K562 (cell line): ENCODE data around the gene PIGM. TPM values are rescaled to one million over a fixed set of nuclear protein-coding genes. Genes with fewer than 3 reads are reported as not detected.

Source experiments
- ATAC-seq: fragments of 200-7000 bp; cut with Tn5 transposase; 3 replicates; pipeline ENCODE4 v1.9.1; 2020; ENCODE audit warnings: moderate library complexity
- BruUV-seq: library from RNA; stranded (reverse); fragments of 400-500 nt; replicated peaks from 2 replicates; lab custom pipeline; 2021; lab: Mats Ljungman, UMichigan
- CTCF ChIA-PET: fragments of 300-600 bp; formaldehyde crosslinking; extraction: SDS; loops from one replicate; lab custom pipeline; 2021; ENCODE audit warnings: low intra/inter-chr PET ratio; lab: Yijun Ruan, JAX
- POLR2A ChIA-PET: fragments of 300-600, 350-650 bp; sonication (Branson Sonifier 250); formaldehyde crosslinking; extraction: SDS; loops from one replicate; lab custom pipeline; 2021; ENCODE audit warnings: antibody characterized with exemption, inconsistent platforms; lab: Yijun Ruan, JAX
- DNase-seq, 4 experiments: peaks; one replicate each; pipeline versions ENCODE4 v3.0.0 to v3.0.0-alpha.2; 2011 to 2018; ENCODE audit warnings: low spot score in 3 of 4, mixed read lengths in 3 of 4; ENCODE audit errors: extremely low read depth in 1 of 4
- FAIRE-seq: peaks from 2 replicates; lab custom pipeline; 2011; peaks lifted over from hg19 to GRCh38; lab: Jason Lieb, UNC
- H2AFZ ChIP-seq: 2 replicates; pipeline ENCODE4 v1.6.0; 2011; ENCODE audit warnings: low read depth, low read length, control low read depth, inconsistent platforms
- H3K27ac ChIP-seq: fragments of 200-600 bp; 3 replicates; pipeline ENCODE4 v1.8.0; 2011; ENCODE audit warnings: low read depth, mild to moderate bottlenecking, control low read depth, inconsistent platforms, low read length, moderate library complexity, mixed read lengths; ENCODE audit errors: extremely low read depth
- H3K27me3 ChIP-seq, 2 experiments: fragments of 300-600 bp in 1 of 2; 2 replicates in 1 of 2; 3 replicates in 1 of 2; pipeline versions ENCODE4 v1.6.0 to v1.8.0; 2011; ENCODE audit warnings: inconsistent platforms in 2 of 2, low read length in 2 of 2, mild to moderate bottlenecking in 1 of 2, mixed read lengths in 1 of 2, moderate library complexity in 1 of 2; ENCODE audit not compliant: control insufficient read depth in 2 of 2, insufficient read depth in 2 of 2
- H3K36me3 ChIP-seq: fragments of 300-600 bp; 3 replicates; pipeline ENCODE4 v1.8.0; 2011; ENCODE audit warnings: mild to moderate bottlenecking, low read length, inconsistent platforms; ENCODE audit not compliant: control insufficient read depth, insufficient read depth
- H3K4me1 ChIP-seq, 2 experiments: fragments of 200-600 bp in 1 of 2; replicated peaks in 1 of 2; 2 replicates in 1 of 2; 3 replicates in 1 of 2; pipeline versions ENCODE4 v1.5.1 to v1.8.0; 2011; ENCODE audit warnings: inconsistent platforms in 2 of 2, low read length in 2 of 2, mild to moderate bottlenecking in 1 of 2, mixed read lengths in 1 of 2, moderate library complexity in 1 of 2; ENCODE audit not compliant: control insufficient read depth in 2 of 2, insufficient read depth in 2 of 2
- H3K4me2 ChIP-seq: 2 replicates; pipeline ENCODE4 v1.6.1; 2011; ENCODE audit warnings: low read length, control low read depth, inconsistent platforms, mixed read lengths; ENCODE audit not compliant: insufficient read depth
- H3K4me3 ChIP-seq: fragments of 200-600 bp; sonication (generic), shearing (Covaris generic); 2 replicates; pipeline ENCODE4 v1.5.1; 2016; ENCODE audit warnings: control low read depth, inconsistent platforms
- H3K79me2 ChIP-seq: fragments of 200-600 bp; 3 replicates; pipeline ENCODE4 v1.8.0; 2011; ENCODE audit warnings: low read length, inconsistent platforms; ENCODE audit not compliant: control insufficient read depth, insufficient read depth
- H3K9ac ChIP-seq, 2 experiments: 2 replicates each; pipeline versions ENCODE4 v1.6.0 to v1.6.1; 2011; ENCODE audit warnings: low read depth in 2 of 2, low read length in 2 of 2, control low read depth in 1 of 2, inconsistent platforms in 1 of 2, mild to moderate bottlenecking in 1 of 2, mixed read lengths in 1 of 2; ENCODE audit not compliant: insufficient read depth in 1 of 2
- H3K9me1 ChIP-seq: one replicate; pipeline ENCODE4 v1.6.0; 2011; ENCODE audit warnings: inconsistent platforms, mild to moderate bottlenecking, low read length, moderate library complexity; ENCODE audit not compliant: control insufficient read depth, insufficient read depth
- H3K9me3 ChIP-seq: replicated peaks from 2 replicates; pipeline ENCODE4 v1.5.1; 2011; ENCODE audit warnings: low read depth, low read length, inconsistent platforms; ENCODE audit not compliant: control insufficient read depth, insufficient read depth
- H4K20me1 ChIP-seq: replicated peaks from 2 replicates; pipeline ENCODE4 v1.6.1; 2011; ENCODE audit warnings: low read length, inconsistent platforms, mixed read lengths; ENCODE audit not compliant: control insufficient read depth, insufficient read depth
- EGR1 ChIP-seq: fragments of 450-650 bp; conservative IDR thresholded peaks from 2 replicates; pipeline ENCODE4 v1.6.1; 2017; ENCODE audit warnings: mild to moderate bottlenecking
- GMEB1 ChIP-seq: fragments of 250-450 bp; sonication (Bioruptor Pico); IDR thresholded peaks from 2 replicates; pipeline ENCODE4 v1.4.0; 2020; ENCODE audit warnings: mild to moderate bottlenecking
- POLR2AphosphoS5 ChIP-seq: IDR thresholded peaks from 2 replicates; pipeline ENCODE4 v1.6.1; 2011; ENCODE audit warnings: mild to moderate bottlenecking, low read depth, low read length, moderate library complexity; ENCODE audit not compliant: control insufficient read depth, insufficient read depth
- PRDM10 ChIP-seq: fragments of 450-650 bp; IDR thresholded peaks from 2 replicates; pipeline ENCODE4 v1.6.1; 2018; ENCODE audit not compliant: partially characterized antibody
- RREB1 ChIP-seq: fragments of 250-450 bp; sonication (Bioruptor Pico); IDR thresholded peaks from 2 replicates; pipeline ENCODE4 v1.4.0; 2020
- STAT5A ChIP-seq: IDR thresholded peaks from 2 replicates; pipeline ENCODE4 v1.6.1; 2012; ENCODE audit warnings: low read length, inconsistent platforms, borderline replicate concordance
- ZFPM2 ChIP-seq: fragments of 250-450 bp; sonication (Bioruptor Pico); IDR thresholded peaks from 2 replicates; pipeline ENCODE4 v1.5.1; 2022; ENCODE audit warnings: mild to moderate bottlenecking
- WGBS: fragments of 100-300 bp; shearing (Covaris generic); methylation state at CpG from one replicate; pipeline ENCODE4 v1.1.6; 2016; ENCODE audit warnings: low coverage, mixed read lengths; ENCODE audit not compliant: insufficient coverage; ENCODE audit errors: missing lambda C conversion rate; 5-methylcytosine and 5-hydroxymethylcytosine counted together
- in situ Hi-C: fragments of 300-500 bp; cut with MboI; formaldehyde crosslinking; loops from 4 replicates; pipeline ENCODE4 v1.15.0; 2018; ENCODE audit warnings: inconsistent platforms, mixed read lengths
- intact Hi-C: fragments of 100-400 bp; cut with micrococcal nuclease; formaldehyde crosslinking; loops from 2 replicates; pipeline ENCODE4 v1.14.2; 2022
- polyA plus RNA-seq, 8 experiments: library from polyadenylated mRNA; depleted of rRNA in 4 of 8; stranded (reverse) in 5 of 8; unstranded in 3 of 8; fragments of >200 nt; fragmentation: Nextera tagmentation in 2 of 8; fragmentation: Illumina TruSeq in 1 of 8; extraction: Ambion mirVana in 2 of 8; extraction: Trizol in 1 of 8; gene quantifications; 2 replicates each; pipeline versions ENCODE4 v1.2.1 to v1.2.3, GENCODE V29; 2011 to 2014; ENCODE audit warnings: inconsistent platforms in 1 of 8, missing spikeins in 1 of 8
- total RNA-seq, 7 experiments: library from RNA; depleted of rRNA in 6 of 7; stranded (reverse); fragments of >200 nt in 6 of 7; fragmentation: Illumina TruSeq in 2 of 7; extraction: Trizol in 2 of 7; gene quantifications; 2 replicates each; pipeline versions ENCODE4 v1.2.1 to v1.2.3, GENCODE V29; 2011 to 2021; ENCODE audit warnings: low replicate concordance in 1 of 7

Gene PIGM
- total and polyA plus RNA-seq, 9 of the 15 experiments (the other 6 are each of a cell fraction or from before 2014, with no cell fraction given), result 2.6 to 6.7 (median 4.3) TPM

- TF ChIP-seq ZFPM2 (CRISPR knock-in tag) (no peak), GMEB1 (CRISPR knock-in tag) (no peak), EGR1 (no peak), STAT5A (no peak)
These were observed 45.7 kb upstream of the PIGM start (continued) for GRCh38 chr1:160077486-160077885.

GRCh38 chr1:160076295-160076694 lies 44.5 kb upstream of the PIGM start:
- H3K4me3 ChIP-seq, result no peak overlapping the region
- no peaks in the 10 kb centered on the region for H4K20me1 ChIP-seq
- in situ Hi-C loops (no loop called here), intact Hi-C loops (no loop called here)
- TF ChIP-seq RREB1 (CRISPR knock-in tag) (no peak), PRDM10 (no peak), POLR2AphosphoS5 (no peak)
- no TSS peak for BruUV-seq
- H3K79me2 ChIP-seq, result no peaks in the 10 kb centered on the region
- peaks cover 14 to 35% of the 10 kb centered on the region in 2 experiments; a peak in 4 of 5 replicates for H3K27me3 ChIP-seq
- no peak overlapping the region for H2AFZ ChIP-seq
- H3K9ac ChIP-seq, result no peak overlapping the region
- no peaks in the 10 kb centered on the region for H3K36me3 ChIP-seq
- CTCF ChIA-PET, result no interaction called here
- no peak for FAIRE-seq
- H3K9me3 ChIP-seq, result no peaks in the 10 kb centered on the region
- no peaks in the 10 kb centered on the region for H3K9me1 ChIP-seq
- no peak for DNase-seq
- H3K4me2 ChIP-seq, result no peak overlapping the region
- WGBS, result 0% methylated on average over 3 of the region's 3 CpGs
- POLR2A ChIA-PET, result no interaction called here
- H3K27ac ChIP-seq, result no peak overlapping the region
- H3K4me1 ChIP-seq, result no peaks in the 10 kb centered on the region
- ATAC-seq, result no peak
